GM19238 (cell line): ENCODE measurements around the gene SERTM2.
A peak's percentile ranks its signal among the peaks of the same experiment; 100 is the strongest.
"Not testable (repeated sequence)": the region's sequence is repeated elsewhere in the genome, so short reads cannot be mapped to it uniquely, and the experiment has no call there.

Experiments
- DNase-seq: peaks from one replicate; pipeline ENCODE4 v3.0.0; 2011; ENCODE audit warnings: low spot score; ENCODE audit not compliant: insufficient read length

SERTM2 gene

DNA sequence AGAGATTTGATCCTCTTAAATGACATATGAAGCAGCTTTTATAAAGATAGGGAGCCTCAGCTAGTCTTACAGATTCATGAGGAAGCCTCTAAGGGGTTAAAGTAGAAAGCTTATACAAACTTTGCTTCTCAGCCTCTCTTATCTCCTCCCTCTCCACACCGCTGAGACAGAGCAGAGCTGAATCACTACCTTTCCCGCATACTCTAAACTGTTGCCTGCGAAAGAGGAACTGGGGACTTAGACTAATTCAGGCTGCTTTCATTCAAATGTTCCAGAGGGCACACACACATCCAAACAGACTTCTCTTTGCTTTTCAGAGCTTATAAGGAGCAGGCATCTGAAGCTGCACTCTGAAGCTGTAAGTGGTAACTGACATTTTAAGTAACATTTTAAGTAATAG lies at the start of gene SERTM2:
TSS of gene SERTM2 (plus strand) at position 169 of the 400 bp plus-strand sequence. CDS start 7,213 bp downstream, outside the sequence.
- DNase-seq = peak; percentile 10

DNA sequence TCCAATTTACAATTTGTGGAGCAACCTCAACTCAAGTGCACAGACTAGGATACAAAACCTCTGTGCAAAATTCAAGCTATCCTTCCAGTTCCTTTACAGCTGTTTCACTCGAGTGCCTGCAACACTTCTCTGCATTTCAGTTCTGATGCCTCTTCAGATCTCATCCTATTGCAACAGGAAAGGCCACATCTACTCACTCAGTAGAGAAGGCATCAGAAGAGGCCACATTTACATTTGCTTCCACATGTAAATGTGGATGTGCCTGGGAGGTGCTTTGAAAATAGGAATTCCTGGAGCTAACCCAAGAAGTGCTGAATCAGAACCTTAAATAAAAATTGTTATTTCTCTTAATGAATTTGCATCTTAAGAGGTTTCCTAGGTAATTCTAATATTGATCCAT lies 45.8 kb upstream of the SERTM2 start:
- no peak for DNase-seq

DNA sequence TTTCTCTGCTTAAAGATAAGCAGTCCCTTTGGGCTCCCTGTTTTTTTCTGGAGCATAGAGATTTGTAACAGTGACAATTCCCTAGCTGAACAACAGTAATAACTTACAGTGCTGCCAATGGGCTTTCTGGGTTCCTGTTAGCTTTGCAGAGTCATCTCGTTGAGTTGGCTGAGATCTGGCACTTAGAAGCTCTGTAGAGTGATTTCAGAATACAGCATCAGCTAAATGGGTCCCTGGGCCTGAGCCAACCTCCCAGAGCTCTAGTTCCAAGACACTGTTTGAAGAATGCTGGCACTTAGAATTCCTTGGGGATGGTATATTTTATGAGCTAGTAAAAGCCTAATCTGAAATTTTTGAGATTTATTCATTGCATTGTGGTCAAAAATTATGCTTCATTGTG lies 43.5 kb upstream of the SERTM2 start:
- no peak for DNase-seq

DNA sequence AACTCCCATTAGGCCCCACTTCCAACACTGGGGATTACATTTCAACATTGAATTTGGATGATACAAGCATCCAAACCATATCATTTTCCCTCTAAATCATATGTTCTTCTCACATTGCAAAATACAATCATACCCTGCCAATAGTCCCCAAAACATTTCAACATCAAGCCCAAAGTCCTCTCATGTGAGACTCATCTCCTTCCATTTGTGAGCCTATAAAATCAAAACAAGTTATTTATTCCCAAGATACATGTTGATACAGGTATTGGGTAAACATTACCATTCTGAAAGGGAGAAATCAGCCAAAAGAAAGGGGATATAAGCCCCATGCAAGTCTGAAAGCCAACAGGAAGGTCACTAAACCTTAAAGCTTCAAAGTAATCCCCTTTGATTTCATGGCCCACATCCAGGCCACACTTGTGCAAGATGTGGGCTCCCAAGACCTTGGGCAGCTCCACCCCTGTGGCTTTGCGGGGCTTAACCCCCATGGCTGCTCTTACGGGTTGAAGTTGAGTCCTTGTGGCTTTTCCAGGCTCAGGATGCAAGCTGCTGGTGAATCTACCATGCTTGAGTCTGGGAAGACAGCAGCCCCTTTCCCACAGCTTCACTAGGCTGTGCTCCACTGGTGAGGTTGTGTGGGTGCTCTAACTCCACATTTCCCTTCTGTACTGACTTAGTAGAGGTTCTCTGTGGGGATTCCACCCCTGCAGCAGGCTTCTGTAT lies 40.6 kb upstream of the SERTM2 start:
- DNase-seq = no peak

DNA sequence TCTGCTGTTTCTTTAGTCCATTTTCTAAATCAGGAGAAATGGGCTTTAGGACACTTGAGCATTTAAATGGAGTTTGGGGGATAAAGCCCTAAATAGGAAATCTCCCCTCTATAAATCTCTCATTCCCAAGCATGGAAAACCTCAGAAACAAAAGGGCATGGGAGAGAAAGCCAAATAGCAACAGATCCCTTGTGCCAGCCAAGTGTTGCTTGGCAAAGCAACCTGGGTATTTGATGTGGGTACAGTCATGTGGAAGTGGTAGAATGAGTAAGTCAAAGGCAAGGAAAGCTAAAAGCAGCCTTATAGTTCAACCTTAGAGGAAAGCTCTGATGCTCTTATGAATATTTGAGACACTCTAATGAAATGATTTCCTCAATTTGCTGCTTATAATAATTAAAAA lies 29.5 kb upstream of the SERTM2 start:
- DNase-seq = no peak

DNA sequence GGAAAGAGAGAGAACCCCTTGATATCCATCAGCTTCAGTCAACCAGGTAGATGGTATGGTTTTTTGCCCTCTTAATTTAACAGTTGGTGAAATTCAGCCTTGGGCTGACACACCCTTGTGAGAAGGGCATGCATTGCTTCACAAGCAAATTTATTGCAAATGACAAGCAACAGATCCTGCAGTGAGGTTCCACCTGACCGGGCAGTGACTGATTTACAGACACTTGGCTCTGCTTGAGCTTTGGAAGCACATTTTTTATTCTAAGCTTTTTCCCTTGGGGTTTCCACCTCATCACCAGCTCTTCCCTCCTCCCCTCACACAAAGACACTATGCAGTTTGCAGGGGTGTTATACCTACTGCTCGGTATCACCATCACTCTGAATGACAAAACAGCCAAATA lies 28.3 kb upstream of the SERTM2 start:
- DNase-seq = no peak

DNA sequence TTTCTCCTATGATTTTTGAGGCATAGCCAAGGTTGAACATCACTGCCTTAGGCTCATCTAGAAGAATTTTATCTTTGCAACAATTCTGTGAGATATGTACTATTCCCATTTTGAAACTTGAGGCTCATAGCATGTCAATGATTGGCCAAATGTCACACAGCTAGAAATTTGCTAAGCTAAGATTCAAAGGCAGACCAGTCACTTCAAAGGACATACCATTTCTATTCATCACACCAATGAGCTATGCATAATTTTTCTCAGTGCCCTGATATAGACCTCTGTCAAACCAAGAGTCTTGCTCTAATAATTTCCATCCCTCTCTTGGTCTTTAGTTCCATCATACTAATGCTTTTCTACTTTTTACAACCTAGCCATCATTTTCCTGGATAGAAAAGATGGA lies 27.6 kb upstream of the SERTM2 start:
- DNase-seq = no peak

DNA sequence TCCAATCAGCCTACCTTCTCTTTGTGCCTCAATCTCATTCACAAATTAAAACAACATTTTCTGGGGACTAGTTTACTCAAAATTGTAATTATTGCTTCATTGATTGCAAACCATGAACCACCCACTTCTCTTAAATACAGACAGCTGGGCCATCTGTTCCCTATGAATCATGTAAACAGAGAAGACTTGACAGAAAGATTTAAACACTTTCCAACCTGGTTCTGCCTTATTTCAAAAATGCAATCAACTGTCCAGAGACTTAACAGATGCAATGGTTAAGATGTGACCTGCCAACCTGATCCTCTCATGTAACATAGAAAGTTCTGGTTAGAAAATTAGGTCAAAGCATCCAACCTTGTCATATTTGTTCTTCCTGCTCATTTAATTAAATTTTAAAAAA lies 20.8 kb upstream of the SERTM2 start:
- no peak for DNase-seq

DNA sequence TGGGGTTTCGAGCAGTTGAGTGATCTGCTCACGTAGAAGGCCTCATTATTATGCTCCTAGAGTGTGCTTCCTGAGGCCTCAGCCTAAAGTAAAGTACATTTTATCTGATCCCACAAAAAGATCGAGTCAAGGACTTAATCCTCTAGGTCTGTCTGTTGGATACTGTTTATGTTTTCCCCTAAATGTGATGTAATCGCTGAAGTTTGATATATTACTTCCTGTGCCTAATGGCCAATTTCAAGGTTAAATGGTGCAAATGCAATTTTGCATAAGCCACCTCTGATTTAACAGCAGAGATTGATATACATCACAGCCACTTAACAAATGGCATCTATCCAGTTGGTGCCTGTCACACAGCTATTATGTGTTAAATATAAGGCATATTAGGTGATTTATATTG lies 19.4 kb upstream of the SERTM2 start:
- no peak for DNase-seq

DNA sequence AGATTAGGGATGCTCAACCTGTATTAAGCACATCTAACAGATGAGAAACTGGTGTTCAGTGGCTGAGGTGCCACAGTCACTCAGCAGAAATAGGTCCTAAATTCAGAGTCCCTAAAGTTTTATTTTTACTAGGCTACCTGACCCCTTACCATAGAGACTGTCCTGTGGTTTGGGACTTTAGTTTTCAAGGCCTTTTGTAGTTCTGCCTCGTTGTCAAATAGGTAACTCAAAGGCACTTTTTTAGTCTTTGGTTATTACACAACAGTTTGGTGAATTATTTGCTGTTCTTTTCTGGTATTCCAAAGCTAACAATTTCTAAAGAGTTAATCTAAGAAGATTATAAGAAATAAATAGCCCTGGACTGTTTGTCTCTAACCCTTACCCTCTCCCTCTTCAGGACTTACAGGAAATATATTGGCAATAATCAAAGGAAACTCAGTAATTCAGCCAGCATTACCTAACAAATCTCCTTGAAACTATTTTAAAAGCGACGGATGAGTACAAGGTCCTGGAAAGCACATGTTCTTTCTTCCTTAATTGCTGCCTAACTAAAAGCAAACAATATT lies 12.8 kb upstream of the SERTM2 start:
- DNase-seq = no peak

DNA sequence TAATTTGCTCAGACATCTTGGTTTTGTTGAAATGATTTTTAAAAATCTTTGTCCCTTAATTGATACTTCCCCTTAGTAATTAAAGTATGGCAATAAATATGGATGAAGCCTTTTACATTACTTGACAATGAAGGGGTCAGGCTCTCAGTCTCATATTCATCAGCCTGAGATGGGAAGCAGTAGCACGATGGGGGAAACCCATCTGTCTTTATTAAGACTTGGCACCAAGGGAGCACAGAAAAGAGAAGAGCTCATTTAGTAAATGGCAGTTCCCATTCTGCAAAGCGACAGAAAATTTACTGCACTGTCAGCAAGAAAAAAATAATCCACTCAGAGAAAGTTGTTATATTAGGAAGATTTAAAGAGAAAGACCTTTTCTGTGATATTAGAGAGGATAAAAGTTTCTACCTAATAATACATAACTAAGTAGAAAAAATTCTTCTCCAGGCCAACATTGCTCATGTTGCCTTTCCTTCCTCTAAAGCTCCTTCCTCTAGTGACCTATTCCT lies 7.9 kb upstream of the SERTM2 start:
- no peak for DNase-seq

DNA sequence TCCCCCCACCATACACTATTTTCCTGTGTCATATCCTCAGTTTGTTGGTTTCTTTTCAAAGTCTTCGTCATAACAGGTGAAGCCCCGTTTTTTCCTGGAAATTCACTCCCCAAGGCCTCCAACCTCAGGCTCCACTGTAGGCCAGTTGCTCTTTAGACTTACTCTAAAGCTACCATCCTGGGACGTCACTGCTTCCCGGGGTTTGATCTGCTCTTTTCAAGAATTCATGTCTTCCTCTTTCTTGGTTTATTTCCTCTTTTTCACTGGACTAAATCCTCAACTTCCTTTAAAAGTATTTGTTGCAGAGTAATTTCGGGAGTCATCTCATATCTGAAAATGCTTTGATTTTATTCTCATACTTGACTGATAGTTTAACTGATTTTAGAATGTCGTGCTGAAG lies 6.5 kb upstream of the SERTM2 start:
- DNase-seq = no peak

DNA sequence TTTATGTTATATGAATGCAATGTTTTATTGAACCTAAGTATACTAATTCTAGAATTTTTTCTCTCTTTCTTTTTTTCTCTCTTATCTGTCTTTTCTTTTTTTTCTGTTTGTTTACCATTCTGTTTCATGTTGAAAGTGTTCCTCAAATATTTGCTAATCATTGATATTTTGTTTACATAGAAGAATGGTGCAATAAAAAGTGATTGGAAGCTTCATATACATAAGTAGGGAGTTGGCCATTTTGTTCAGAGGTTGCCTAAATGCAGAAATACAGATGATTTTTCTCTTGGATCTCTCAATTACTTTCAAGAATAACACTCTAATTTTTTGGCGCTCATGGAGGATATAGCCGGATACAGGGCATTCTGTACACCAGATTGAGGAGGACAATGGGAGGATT lies 5.7 kb upstream of the SERTM2 start:
- no peak for DNase-seq

DNA sequence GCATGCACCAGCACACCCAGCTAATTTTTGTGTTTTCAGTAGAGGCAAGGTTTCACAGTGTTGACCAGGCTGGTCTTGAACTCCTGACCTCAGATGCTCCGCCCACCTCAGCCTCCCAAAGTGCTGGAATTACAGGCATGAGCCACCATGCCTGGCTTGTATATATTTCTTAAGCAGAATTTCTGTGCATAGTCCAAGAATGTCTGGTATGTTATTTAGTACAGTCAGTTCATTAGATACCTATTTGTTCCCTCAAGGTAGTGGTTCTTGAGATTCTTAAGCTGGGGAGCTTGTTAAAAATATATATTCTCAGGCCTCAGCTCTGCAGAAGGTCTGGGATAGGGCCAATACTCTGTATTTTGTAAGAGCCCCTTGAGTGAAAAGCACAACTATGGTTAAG lies 4.6 kb upstream of the SERTM2 start:
- DNase-seq = no peak

DNA sequence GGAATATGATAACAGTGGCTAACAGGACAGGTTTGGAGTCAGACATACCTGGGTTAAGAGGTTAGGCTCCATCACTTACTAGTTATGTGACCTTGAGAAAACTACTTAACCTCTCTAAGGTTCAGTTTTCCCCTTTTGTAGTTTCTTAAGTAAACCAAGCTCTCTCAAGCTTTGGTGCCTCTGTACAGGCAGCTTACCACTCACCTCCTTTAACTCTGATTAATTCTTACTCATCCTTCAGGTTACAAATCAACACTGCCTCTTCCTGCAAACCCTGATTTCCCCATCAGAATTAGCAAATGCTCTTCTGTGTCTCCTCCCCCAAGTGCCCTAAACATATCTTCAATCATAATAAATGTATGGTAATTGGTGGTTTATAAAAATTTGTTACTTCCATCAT lies 3.5 kb upstream of the SERTM2 start:
- DNase-seq = no peak

DNA sequence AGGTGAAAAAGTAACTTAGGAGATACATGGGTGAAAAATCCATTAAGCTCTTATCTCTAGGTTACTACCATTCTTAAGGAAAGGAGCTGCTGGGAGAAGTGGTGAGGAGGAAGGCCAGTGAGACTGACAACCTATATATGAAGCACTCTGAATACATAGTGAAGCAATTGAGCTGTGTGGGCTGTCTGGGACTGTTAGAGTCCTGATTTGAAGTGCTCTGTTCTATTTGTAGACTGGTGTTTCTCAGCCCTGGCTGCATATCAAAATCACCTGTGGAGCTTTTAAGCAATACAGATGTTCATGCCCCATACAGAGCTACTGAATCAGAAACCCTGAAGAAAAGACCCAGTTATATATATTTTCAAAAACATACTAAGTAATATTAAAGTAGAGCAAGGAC lies 3.9 kb downstream of the SERTM2 start:
- DNase-seq = no peak

DNA sequence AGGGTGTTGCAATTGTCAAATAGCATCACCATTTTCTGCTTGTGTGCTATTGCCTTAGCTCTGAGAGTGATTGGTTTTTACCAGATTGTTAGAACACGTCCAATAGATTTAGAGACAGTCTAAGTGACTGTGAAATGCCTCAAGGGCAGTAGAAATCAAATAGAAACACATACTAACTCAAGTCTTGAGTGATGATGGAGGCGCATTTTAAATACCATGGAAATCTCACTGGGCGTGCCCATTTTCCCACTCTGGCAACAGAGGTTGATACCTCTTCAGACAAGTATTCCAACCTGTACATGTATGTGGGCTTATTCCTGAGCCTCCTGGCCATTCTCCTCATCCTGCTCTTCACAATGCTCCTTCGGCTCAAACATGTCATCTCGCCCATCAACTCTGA lies 7.2 kb downstream of the SERTM2 start:
- DNase-seq = no peak

DNA sequence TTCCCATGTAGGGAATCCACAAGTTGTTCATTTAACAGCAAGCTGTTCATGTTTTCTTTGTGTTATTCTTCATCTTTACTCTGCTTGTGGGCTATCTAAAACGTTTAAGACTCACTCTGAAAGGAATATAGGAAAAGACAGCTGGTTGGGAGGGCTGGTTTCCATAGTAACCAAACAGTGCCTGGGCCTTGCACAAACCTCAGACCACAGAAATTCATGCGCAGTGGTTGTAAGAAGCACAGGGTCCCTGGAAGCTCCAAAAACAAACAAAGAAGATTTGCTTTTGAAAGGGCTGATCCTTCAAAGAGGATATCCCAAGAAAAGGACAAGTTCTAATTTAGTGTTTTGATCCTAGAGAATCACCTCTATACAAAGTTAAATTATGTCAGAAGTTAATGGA lies 7.8 kb downstream of the SERTM2 start:
- no peak for DNase-seq

DNA sequence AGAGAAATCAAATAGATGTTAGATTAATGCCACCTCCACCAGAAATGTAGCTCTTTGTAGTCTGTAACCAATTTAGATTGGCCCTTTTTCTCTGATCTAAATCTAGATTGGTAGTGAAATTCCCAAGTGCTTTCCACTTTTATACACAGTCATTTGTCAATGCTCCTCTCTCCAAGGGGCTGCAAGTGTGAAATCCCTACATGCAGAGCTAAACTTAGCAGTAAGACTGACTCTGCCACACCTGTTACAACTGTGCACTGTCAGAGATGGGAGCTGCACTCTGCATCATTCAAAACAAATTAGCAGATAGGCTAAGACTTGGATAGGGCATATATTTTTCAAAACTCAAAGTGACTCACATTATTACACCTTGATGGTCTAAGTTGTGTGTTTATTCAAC lies 9.1 kb downstream of the SERTM2 start:
- DNase-seq = no peak

DNA sequence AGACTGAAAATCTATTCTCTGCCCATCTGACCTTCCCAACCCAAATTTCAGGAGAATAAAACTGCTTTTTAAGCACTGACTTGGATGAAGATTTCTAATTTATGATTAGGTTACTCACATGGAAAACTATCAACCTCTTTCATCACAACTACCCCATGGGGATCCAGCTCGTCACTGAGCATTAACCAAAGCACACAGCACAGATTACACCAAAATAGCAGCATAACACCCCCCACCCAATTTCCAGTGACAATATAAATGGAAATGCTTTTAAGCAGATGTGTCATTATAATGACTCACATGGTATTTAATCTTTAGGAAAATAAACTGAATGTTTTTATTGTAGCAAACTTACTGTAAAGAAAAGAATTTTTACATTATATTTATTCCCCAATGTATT lies 9.7 kb downstream of the SERTM2 start:
- DNase-seq = no peak

DNA sequence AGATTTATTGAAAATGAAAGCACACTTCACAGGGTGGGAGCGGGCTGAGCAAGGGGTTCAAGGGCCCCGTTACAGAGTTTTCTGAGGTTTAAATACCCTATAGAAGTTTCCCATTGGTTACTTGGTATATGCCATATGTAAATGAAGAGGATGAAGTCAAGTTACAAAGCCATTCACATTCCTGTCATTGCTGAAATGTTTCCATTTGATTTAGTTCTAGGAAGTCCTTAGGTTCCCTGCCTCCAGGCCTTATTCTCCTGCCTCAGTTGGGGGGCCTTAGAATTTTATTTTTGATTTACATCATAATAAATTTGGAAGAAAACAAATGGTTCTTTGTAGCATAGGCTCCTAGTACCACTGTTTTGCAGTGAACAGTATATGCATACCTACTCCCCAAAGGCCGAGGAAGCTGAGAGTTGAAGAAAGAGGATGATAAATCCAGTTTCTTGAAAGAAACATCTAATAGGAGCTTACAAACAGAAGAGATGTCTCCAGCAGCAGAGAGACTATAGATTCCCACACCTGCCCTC lies 31.8 kb downstream of the SERTM2 start:
- DNase-seq = no peak

DNA sequence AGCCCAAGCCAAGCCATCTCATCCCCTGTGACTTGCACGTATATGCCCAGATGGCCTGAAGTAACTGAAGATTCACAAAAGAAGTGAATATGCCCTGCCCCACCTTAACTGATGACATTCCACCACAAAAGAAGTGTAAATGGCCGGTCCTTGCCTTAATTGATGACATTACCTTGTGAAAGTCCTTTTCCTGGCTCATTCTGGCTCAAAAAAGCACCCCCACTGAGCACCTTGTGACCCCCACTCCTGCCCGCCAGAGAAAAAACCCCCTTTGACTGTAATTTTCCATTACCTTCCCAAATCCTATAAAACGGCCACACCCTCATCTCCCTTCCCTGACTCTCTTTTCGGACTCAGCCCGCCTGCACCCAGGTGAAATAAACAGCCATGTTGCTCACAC lies 37.8 kb downstream of the SERTM2 start:
- DNase-seq = not testable (repeated sequence)

DNA sequence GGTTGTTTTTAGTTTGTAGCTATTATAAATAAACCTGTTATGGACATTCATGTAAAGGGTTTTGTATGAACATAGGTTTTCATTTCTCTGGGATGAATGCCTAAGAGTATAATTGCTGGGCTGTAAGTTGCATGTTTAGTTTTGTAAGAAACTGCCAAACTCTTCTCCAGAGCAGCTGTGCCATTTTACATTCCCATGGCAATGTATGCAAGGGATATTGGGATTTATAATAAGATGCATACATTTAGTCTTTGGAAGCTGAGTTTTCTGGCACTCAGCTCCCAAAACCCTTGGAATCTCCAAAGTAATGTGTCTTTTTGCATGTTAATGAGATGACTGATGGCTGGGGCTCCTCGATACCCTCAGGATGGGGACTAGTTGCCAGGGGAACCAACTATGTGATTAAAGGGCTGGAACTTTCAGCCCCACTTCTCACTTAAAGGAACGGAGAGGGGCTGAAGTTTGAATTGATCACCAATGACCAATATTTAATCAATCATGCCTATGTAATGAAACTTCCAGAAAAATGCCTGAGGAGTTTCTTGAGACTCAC lies 44.0 kb downstream of the SERTM2 start:
- no peak for DNase-seq
